Tibial artery (tissue), 4 donors: Measurements from ENCODE around the gene HOXC4.

ENCODE experiments used
- DNase-seq, 2 donors: peaks; one replicate each; pipeline ENCODE4 v3.0.0-alpha.2; 2019
- H3K27ac ChIP-seq, 2 donors: fragments of 200-600 bp; sonication (generic) in 1 of 2; 1 replicate in 1 of 2; 2 replicates in 1 of 2; pipeline ENCODE4 v1.5.1; 2018 to 2019; ENCODE audit warnings: mild to moderate bottlenecking in 1 of 2
- H3K27me3 ChIP-seq, 2 donors: fragments of 200-600 bp; sonication (generic) in 1 of 2; one replicate each; pipeline versions ENCODE4 v1.5.1 to v1.6.0; 2016 to 2019
- H3K36me3 ChIP-seq, 3 donors: fragments of 200-600 bp; sonication (generic) in 2 of 3; one replicate each; pipeline ENCODE4 v1.5.1; 2016 to 2019; ENCODE audit warnings: mild to moderate bottlenecking in 2 of 3
- H3K4me1 ChIP-seq, 4 donors: fragments of 200-600 bp; sonication (generic) in 2 of 4; 1 replicate in 3 of 4; 2 replicates in 1 of 4; pipeline ENCODE4 v1.5.1; 2016 to 2019
- H3K4me3 ChIP-seq, 2 donors: fragments of 200-600 bp; sonication (generic) in 1 of 2; 1 replicate in 1 of 2; 2 replicates in 1 of 2; pipeline ENCODE4 v1.5.1; 2018 to 2019; ENCODE audit warnings: mild to moderate bottlenecking in 2 of 2
- H3K9me3 ChIP-seq, 3 donors: fragments of 200-600 bp; sonication (generic) in 1 of 3; one replicate each; pipeline ENCODE4 v1.5.1; 2016 to 2019
- intact Hi-C: fragments of 100-400 bp; cut with DNase I; formaldehyde crosslinking; loops from one replicate; pipeline ENCODE4 v1.15.0; 2023; ENCODE audit warnings: low total_unique reads
- TF ChIP-seq, protein P1 (sequence below), 2 experiments: fragments of 200-600 bp in 1 of 2; fragments of 450-650 bp in 1 of 2; IDR thresholded peaks; one replicate each; pipeline ENCODE4 v1.5.1; 2017 to 2019; ENCODE audit warnings: antibody characterized with exemption in 2 of 2, mild to moderate bottlenecking in 1 of 2, moderate library complexity in 1 of 2

HOXC4 gene

DNA sequence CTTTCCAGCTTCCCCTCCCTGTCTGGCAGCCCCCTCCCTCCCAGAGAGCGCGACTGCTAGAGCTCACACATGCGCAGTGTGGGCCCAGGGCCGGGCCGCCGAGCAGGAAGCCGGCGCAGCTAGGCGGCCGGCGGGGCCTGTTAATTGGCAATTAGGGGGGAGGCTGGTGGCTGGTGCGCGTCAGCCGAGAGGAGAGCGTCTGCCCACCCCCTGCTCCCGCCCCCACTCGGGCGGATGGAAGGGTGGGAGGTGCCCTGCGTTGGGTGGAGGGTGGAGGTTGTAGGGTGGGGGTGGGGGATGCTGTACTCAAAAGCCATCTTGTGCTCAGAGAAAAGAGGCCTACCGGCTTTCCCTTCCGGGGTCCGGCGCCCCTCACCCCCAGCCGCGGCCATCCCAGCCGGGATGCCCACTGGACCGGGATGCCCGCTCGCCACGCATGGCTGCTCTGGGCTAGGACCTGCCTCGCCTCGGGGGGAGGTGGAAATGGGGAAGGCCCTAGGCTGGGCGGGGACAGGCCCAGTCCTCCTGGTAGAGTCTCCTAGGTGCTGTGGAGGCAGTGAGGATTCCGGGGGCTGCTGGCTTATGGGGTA lies 35.7 kb upstream of the HOXC4 start:
- H3K4me1 ChIP-seq: peaks cover 0 to 78% (median 48%) of the 10 kb centered on the region in 4 donors
- peak overlapping the region; percentile 69 to 71 for H3K4me3 ChIP-seq
- DNase-seq: peak; percentile 92 to 96
- no peaks in the 10 kb centered on the region for H3K36me3 ChIP-seq
- intact Hi-C loops: no loop called here
- peak overlapping the region; percentile 98 for H3K27ac ChIP-seq
- TF ChIP-seq, protein P1, sequence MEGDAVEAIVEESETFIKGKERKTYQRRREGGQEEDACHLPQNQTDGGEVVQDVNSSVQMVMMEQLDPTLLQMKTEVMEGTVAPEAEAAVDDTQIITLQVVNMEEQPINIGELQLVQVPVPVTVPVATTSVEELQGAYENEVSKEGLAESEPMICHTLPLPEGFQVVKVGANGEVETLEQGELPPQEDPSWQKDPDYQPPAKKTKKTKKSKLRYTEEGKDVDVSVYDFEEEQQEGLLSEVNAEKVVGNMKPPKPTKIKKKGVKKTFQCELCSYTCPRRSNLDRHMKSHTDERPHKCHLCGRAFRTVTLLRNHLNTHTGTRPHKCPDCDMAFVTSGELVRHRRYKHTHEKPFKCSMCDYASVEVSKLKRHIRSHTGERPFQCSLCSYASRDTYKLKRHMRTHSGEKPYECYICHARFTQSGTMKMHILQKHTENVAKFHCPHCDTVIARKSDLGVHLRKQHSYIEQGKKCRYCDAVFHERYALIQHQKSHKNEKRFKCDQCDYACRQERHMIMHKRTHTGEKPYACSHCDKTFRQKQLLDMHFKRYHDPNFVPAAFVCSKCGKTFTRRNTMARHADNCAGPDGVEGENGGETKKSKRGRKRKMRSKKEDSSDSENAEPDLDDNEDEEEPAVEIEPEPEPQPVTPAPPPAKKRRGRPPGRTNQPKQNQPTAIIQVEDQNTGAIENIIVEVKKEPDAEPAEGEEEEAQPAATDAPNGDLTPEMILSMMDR (IDR thresholded peaks at IDR 0.05): peak in 1 of 2 experiments; percentile 5
- H3K9me3 ChIP-seq: no peaks in the 10 kb centered on the region
- no peaks in the 10 kb centered on the region for H3K27me3 ChIP-seq

DNA sequence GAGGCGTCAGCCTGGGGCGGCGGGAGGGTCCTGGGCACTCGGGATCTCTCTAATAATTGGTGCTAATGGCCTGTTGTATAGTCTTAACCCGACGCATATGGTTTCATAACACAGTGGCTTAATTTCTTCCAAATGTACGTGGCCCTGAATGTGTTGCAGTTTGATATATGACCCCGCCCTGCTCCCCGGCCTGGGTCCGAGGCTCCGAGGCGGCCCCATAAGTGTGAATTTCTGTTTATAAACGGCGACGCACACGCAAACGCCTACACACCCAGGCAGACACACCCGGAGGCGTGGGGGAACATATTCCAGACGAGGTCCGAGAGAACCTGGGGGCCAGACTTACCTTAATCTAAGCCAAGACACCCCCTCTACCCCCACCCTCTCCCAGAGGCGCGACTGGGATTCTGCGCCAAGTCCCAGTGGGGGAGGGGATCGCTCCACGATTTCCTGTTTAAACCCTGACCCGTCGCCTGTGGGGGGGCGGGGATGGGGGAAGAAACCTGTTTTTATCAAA lies 35.1 kb upstream of the HOXC4 start:
- intact Hi-C loops: no loop called here
- no peaks in the 10 kb centered on the region for H3K27me3 ChIP-seq
- H3K27ac ChIP-seq: peak overlapping the region; percentile 98
- TF ChIP-seq, protein P1 (IDR thresholded peaks at IDR 0.05): no peak
- no peaks in the 10 kb centered on the region for H3K9me3 ChIP-seq
- DNase-seq: peak in 1 of 2 donors; percentile 84
- peaks cover 0 to 78% (median 44%) of the 10 kb centered on the region in 4 donors for H3K4me1 ChIP-seq
- H3K36me3 ChIP-seq: no peaks in the 10 kb centered on the region
- H3K4me3 ChIP-seq: peak overlapping the region; percentile 69 to 71

DNA sequence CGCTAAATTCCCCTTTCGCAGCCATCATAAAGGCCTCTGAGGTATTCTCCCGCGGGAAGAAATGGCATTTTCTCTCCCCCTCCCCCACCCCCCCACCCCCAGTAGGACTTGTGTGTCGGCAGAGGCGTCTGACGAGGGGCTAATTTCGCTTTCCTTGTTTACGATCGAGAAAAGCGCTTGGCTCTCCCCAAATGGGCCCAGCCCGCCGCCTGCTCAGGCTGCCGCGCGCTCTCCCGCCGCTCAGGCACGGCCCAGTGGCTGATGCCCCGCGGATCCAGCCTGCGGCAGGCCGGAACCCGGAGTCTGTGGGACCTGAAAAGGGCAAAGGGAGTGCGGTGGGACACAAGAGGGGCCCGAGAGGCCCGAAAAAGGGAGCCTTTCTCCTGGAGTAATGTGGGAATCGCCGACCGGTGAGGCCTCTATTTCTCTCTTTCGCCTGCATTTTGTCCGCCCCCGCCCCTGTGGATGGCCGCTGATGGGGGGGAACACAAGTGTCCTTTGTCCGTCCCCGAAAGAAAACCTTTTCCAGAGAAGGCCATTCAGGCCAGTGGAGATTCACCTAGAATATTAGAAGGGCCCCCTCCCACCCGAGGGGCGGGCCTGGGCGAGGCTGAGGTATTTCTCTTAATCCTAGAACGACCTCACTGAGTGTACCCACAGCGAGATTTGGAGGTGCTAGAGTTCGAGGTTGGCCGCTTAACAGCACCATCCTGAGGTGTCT lies 34.4 kb upstream of the HOXC4 start:
- no peak for DNase-seq
- Histone ChIP-seq H3K4me1 (peaks cover 0 to 78% (median 44%) of the 10 kb centered on the region in 4 donors), H3K9me3 (no peaks in the 10 kb centered on the region), H3K27ac (peak overlapping the region; percentile 98), H3K36me3 (no peaks in the 10 kb centered on the region), H3K27me3 (no peaks in the 10 kb centered on the region), H3K4me3 (peak overlapping the region; percentile 69 to 71)
- intact Hi-C loops: no loop called here
- TF ChIP-seq, protein P1 (IDR thresholded peaks at IDR 0.05): no peak

DNA sequence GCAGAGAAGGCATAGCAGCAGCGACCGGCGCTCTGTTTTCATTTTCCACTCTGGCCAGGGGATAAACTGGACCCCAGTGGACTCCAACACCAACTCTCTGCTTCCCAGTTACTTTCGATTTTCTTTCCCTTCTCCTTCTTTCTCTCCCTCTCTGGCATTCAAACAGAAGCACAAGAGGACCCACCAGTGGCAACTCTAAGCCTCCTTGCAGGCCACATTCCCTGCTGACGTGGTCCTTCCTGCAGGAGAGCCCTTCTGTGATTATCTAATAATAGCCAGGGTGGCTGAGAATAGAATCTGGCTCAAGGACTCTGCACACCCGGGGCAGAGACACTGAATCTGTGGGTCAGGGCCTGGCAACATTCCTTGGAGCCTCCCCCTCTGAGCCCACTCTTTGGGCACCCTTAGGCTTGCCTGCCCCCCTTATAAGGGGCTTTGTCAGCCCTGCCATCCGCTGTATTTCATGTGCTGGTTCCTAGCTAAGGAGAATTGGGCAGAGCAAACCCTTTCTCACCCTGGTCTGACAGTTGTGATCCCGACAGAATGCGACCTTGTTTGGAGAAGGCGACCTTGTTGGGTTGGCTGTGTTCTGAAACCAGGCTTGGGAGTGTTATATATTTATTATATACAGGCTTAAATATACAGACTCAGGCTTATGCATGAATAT lies 33.6 kb upstream of the HOXC4 start:
- peaks cover 0 to 78% (median 46%) of the 10 kb centered on the region in 4 donors for H3K4me1 ChIP-seq
- intact Hi-C loops: no loop called here
- peak overlapping the region; percentile 98 for H3K27ac ChIP-seq
- TF ChIP-seq, protein P1 (IDR thresholded peaks at IDR 0.05): peak in 1 of 2 experiments; percentile 5
- no peaks in the 10 kb centered on the region for H3K9me3 ChIP-seq
- no peaks in the 10 kb centered on the region for H3K36me3 ChIP-seq
- peak in 1 of 2 donors; percentile 83 for DNase-seq
- H3K4me3 ChIP-seq: peak overlapping the region; percentile 69 to 71
- no peaks in the 10 kb centered on the region for H3K27me3 ChIP-seq

DNA sequence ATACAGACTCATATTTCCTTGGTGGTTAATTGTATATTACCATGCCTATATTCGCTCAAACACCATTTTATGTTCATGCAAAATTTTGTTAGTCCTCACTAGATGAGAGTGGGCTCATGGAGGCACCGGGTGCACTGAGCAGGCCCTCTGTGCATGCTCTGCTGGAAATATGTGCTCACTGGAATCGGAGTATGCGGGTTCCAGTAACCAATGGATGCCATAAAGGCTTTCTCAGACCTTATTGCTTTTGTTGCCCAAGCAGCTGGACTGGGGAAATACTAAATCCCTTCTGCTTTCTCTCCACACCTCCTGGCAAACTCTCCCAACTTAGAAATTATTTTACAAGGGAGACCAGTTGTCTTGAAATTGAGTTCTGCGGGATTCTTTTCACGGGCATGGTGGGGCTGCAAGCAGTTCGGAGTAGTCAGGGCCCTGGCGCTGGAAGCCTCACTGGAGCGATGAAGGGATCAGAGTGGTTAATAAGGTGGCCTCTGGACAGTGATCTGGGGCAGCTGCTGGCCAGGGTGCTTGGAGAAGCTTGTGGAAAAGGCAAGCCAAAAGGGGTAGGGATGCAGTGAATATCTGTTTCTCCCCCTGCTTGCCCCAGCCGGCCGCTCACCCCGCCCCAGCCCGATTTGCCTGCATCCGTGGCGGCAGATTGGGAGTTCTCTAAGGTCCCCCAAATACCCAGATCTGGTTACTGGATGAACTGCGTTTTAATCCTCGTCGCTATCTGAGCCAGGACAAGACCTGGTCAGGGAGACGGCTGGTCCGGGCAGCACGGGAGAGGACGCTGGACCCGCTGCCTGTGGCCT lies 32.8 kb upstream of the HOXC4 start:
- peak overlapping the region; percentile 98 for H3K27ac ChIP-seq
- H3K9me3 ChIP-seq: no peaks in the 10 kb centered on the region
- intact Hi-C loops: no loop called here
- peaks cover 0 to 78% (median 48%) of the 10 kb centered on the region in 4 donors for H3K4me1 ChIP-seq
- H3K4me3 ChIP-seq: peak overlapping the region; percentile 69 to 71
- no peak for DNase-seq
- TF ChIP-seq, protein P1 (IDR thresholded peaks at IDR 0.05): no peak
- H3K36me3 ChIP-seq: no peaks in the 10 kb centered on the region
- no peaks in the 10 kb centered on the region for H3K27me3 ChIP-seq
